HepG2 (cell line): ENCODE data around the gene NOX3. TPM values are rescaled to one million over a fixed set of nuclear protein-coding genes. Genes with fewer than 3 reads are reported as not detected.

ENCODE experiments used
- ARNTL ChIP-seq: sonication (generic); formaldehyde crosslinking; IDR thresholded peaks from 2 replicates; pipeline ENCODE4 v1.4.0; 2020; ENCODE audit warnings: mild to moderate bottlenecking, missing genetic modification reagents
- FOXP1 ChIP-seq, 2 experiments: fragments of 450-650 bp in 1 of 2; IDR thresholded peaks; 2 replicates each; pipeline ENCODE4 v1.6.1; 2017 to 2018; ENCODE audit warnings: antibody characterized with exemption in 1 of 2
- HCFC1 ChIP-seq: fragments of 150-350 bp; IDR thresholded peaks from 2 replicates; pipeline ENCODE4 v1.6.1; 2014; ENCODE audit warnings: low read depth, low read length
- HIVEP1 ChIP-seq: sonication (generic); formaldehyde crosslinking; IDR thresholded peaks from 2 replicates; pipeline ENCODE4 v1.4.0; 2020; ENCODE audit warnings: mild to moderate bottlenecking, missing genetic modification reagents
- MTA3 ChIP-seq: sonication (generic); formaldehyde crosslinking; IDR thresholded peaks from 2 replicates; pipeline ENCODE4 v1.4.0; 2020; ENCODE audit warnings: missing genetic modification reagents
- NBN ChIP-seq: fragments of 450-650 bp; conservative IDR thresholded peaks from 2 replicates; pipeline ENCODE4 v1.6.1; 2017
- RBFOX2 ChIP-seq: fragments of 200-400 bp; formaldehyde crosslinking; IDR thresholded peaks from 2 replicates; pipeline ENCODE4 v1.6.1; 2017; ENCODE audit warnings: low read depth, mild to moderate bottlenecking, low read length
- SPEN ChIP-seq: sonication (generic); formaldehyde crosslinking; IDR thresholded peaks from 2 replicates; pipeline ENCODE4 v1.5.1; 2020; ENCODE audit warnings: low read depth, mild to moderate bottlenecking, missing genetic modification reagents
- SRF ChIP-seq: IDR thresholded peaks from 2 replicates; pipeline ENCODE4 v1.6.1; 2011; ENCODE audit warnings: mild to moderate bottlenecking, low read depth, low read length, moderate library complexity
- YEATS2 ChIP-seq: sonication (generic); formaldehyde crosslinking; IDR thresholded peaks from 2 replicates; pipeline ENCODE4 v1.4.0; 2020; ENCODE audit warnings: missing genetic modification reagents, borderline replicate concordance
- ZNF562 ChIP-seq: sonication (generic); formaldehyde crosslinking; IDR thresholded peaks from 2 replicates; pipeline ENCODE4 v1.8.0; 2022; ENCODE audit warnings: missing genetic modification reagents, borderline replicate concordance
- ZNF883 ChIP-seq: sonication (generic); formaldehyde crosslinking; IDR thresholded peaks from 2 replicates; pipeline ENCODE4 v1.5.1; 2020; ENCODE audit warnings: mild to moderate bottlenecking, missing genetic modification reagents; ENCODE audit errors: not compliant biosample characterization
- ZSCAN21 ChIP-seq: sonication (generic); formaldehyde crosslinking; IDR thresholded peaks from 2 replicates; pipeline ENCODE4 v1.8.0; 2022; ENCODE audit warnings: mild to moderate bottlenecking, missing genetic modification reagents, moderate library complexity, borderline replicate concordance
- polyA plus RNA-seq, 8 experiments: library from polyadenylated mRNA; depleted of rRNA in 3 of 8; stranded (reverse) in 7 of 8; unstranded in 1 of 8; fragments of >200 nt; fragmentation: Illumina TruSeq in 4 of 8; extraction: Trizol in 4 of 8; gene quantifications; 2 replicates each; pipeline versions ENCODE4 v1.2.1 to v1.2.3, GENCODE V29; 2011 to 2016; ENCODE audit warnings: low read depth in 4 of 8, missing spikeins in 1 of 8, mixed read lengths in 1 of 8; ENCODE audit not compliant: insufficient read depth in 1 of 8
- total RNA-seq, 5 experiments: library from RNA; depleted of rRNA; stranded (reverse); fragments of >200 nt; fragmentation: Illumina TruSeq; extraction: Trizol; gene quantifications; 2 replicates each; pipeline ENCODE4 v1.2.3, GENCODE V29; 2016; ENCODE audit warnings: low read depth in 1 of 5
- TF ChIP-seq, protein P1 (sequence below): sonication (generic); formaldehyde crosslinking; IDR thresholded peaks from 2 replicates; pipeline ENCODE4 v1.5.0; 2020; ENCODE audit warnings: mild to moderate bottlenecking, missing genetic modification reagents, borderline replicate concordance
- TF ChIP-seq, protein P2 (sequence below): IDR thresholded peaks from 2 replicates; pipeline ENCODE4 v1.6.1; 2016; ENCODE audit warnings: low read depth
- TF ChIP-seq, protein P3 (sequence below): IDR thresholded peaks from 2 replicates; pipeline ENCODE4 v1.6.1; 2016; ENCODE audit warnings: control low read depth
- TF ChIP-seq, protein P4 (sequence below): sonication (generic); formaldehyde crosslinking; IDR thresholded peaks from 2 replicates; pipeline ENCODE4 v1.4.0; 2020; ENCODE audit warnings: missing genetic modification reagents; ENCODE audit errors: not compliant biosample characterization

The NOX3 gene
- total and polyA plus RNA-seq, 2 of the 13 experiments (the other 11 are each of a cell fraction or from before 2014, with no cell fraction given) = 0.09 to 0.18 TPM

DNA sequence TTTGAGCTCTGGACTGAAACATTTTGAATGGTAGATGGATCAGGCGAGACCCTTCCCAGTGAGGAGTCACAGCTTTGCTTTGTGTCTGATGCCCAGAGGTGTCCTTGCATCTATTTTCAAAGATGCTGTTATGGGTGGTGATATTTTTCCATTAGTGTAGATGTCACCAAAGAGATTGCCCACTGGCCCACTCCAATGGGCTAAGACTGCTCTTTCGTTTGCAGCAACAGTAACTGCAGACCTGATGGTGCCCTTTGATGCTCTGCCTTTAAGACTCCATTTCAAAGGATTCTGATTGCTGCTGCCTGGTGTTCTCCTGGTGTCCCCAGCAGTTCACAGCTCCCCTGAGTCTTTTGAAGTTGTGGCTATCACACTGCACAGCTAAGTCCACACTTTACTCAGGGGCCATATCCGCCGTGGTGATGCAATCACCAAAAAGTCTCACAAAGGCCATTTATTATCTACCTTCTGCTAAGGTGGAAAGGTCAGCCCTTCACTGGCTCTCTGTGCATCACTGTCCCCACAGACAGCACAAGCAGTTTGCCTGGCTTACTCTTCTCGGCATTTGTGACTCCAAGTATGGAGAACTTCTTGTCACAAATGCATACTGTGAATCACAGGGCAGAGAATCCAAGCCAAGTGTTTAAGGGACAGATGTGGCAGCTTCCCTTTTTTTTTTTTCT, 56.4 kb downstream of the NOX3 start (continued):
- TF ChIP-seq, protein P1, sequence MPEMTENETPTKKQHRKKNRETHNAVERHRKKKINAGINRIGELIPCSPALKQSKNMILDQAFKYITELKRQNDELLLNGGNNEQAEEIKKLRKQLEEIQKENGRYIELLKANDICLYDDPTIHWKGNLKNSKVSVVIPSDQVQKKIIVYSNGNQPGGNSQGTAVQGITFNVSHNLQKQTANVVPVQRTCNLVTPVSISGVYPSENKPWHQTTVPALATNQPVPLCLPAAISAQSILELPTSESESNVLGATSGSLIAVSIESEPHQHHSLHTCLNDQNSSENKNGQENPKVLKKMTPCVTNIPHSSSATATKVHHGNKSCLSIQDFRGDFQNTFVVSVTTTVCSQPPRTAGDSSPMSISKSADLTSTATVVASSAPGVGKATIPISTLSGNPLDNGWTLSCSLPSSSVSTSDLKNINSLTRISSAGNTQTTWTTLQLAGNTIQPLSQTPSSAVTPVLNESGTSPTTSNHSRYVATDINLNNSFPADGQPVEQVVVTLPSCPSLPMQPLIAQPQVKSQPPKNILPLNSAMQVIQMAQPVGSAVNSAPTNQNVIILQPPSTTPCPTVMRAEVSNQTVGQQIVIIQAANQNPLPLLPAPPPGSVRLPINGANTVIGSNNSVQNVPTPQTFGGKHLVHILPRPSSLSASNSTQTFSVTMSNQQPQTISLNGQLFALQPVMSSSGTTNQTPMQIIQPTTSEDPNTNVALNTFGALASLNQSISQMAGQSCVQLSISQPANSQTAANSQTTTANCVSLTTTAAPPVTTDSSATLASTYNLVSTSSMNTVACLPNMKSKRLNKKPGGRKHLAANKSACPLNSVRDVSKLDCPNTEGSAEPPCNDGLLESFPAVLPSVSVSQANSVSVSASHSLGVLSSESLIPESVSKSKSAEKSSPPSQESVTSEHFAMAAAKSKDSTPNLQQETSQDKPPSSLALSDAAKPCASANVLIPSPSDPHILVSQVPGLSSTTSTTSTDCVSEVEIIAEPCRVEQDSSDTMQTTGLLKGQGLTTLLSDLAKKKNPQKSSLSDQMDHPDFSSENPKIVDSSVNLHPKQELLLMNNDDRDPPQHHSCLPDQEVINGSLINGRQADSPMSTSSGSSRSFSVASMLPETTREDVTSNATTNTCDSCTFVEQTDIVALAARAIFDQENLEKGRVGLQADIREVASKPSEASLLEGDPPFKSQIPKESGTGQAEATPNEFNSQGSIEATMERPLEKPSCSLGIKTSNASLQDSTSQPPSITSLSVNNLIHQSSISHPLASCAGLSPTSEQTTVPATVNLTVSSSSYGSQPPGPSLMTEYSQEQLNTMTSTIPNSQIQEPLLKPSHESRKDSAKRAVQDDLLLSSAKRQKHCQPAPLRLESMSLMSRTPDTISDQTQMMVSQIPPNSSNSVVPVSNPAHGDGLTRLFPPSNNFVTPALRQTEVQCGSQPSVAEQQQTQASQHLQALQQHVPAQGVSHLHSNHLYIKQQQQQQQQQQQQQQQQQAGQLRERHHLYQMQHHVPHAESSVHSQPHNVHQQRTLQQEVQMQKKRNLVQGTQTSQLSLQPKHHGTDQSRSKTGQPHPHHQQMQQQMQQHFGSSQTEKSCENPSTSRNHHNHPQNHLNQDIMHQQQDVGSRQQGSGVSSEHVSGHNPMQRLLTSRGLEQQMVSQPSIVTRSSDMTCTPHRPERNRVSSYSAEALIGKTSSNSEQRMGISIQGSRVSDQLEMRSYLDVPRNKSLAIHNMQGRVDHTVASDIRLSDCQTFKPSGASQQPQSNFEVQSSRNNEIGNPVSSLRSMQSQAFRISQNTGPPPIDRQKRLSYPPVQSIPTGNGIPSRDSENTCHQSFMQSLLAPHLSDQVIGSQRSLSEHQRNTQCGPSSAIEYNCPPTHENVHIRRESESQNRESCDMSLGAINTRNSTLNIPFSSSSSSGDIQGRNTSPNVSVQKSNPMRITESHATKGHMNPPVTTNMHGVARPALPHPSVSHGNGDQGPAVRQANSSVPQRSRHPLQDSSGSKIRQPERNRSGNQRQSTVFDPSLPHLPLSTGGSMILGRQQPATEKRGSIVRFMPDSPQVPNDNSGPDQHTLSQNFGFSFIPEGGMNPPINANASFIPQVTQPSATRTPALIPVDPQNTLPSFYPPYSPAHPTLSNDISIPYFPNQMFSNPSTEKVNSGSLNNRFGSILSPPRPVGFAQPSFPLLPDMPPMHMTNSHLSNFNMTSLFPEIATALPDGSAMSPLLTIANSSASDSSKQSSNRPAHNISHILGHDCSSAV = no peak
- TF ChIP-seq ZNF562 = no peak
- no peak for TF ChIP-seq NBN
- no peak for TF ChIP-seq MTA3 (CRISPR knock-in tag)
- TF ChIP-seq HCFC1 = no peak
- peak; percentile 5; the same call in 1 of the 2 replicates for TF ChIP-seq SRF
- TF ChIP-seq, protein P2, sequence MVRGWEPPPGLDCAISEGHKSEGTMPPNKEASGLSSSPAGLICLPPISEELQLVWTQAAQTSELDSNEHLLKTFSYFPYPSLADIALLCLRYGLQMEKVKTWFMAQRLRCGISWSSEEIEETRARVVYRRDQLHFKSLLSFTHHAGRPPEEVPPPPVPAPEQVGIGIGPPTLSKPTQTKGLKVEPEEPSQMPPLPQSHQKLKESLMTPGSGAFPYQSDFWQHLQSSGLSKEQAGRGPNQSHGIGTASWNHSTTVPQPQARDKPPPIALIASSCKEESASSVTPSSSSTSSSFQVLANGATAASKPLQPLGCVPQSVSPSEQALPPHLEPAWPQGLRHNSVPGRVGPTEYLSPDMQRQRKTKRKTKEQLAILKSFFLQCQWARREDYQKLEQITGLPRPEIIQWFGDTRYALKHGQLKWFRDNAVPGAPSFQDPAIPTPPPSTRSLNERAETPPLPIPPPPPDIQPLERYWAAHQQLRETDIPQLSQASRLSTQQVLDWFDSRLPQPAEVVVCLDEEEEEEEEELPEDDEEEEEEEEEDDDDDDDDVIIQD (CRISPR knock-in tag) = peak; percentile 99
- peak; percentile 90 for TF ChIP-seq ARNTL (CRISPR knock-in tag)
- TF ChIP-seq HIVEP1 (CRISPR knock-in tag) = peak; percentile 80; the same call in 1 of the 2 replicates
- TF ChIP-seq FOXP1 (IDR thresholded peaks at IDR 0.05) = peak; percentile 43; the same call in 1 of the 2 replicates
- TF ChIP-seq FOXP1 (CRISPR knock-in tag; IDR thresholded peaks at IDR 0.05) = peak; percentile 97
- peak; percentile 84 for TF ChIP-seq RBFOX2
- peak; percentile 78; the same call in 1 of the 2 replicates for TF ChIP-seq SPEN (CRISPR knock-in tag)
- peak; percentile 94 for TF ChIP-seq ZSCAN21 (CRISPR knock-in tag)
- peak; percentile 75; the same call in 1 of the 2 replicates for TF ChIP-seq YEATS2 (CRISPR knock-in tag)
- TF ChIP-seq, protein P3, sequence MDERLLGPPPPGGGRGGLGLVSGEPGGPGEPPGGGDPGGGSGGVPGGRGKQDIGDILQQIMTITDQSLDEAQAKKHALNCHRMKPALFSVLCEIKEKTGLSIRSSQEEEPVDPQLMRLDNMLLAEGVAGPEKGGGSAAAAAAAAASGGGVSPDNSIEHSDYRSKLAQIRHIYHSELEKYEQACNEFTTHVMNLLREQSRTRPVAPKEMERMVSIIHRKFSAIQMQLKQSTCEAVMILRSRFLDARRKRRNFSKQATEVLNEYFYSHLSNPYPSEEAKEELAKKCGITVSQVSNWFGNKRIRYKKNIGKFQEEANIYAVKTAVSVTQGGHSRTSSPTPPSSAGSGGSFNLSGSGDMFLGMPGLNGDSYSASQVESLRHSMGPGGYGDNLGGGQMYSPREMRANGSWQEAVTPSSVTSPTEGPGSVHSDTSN (CRISPR knock-in tag) = peak; percentile 52; the same call in 1 of the 2 replicates
- TF ChIP-seq, protein P4, sequence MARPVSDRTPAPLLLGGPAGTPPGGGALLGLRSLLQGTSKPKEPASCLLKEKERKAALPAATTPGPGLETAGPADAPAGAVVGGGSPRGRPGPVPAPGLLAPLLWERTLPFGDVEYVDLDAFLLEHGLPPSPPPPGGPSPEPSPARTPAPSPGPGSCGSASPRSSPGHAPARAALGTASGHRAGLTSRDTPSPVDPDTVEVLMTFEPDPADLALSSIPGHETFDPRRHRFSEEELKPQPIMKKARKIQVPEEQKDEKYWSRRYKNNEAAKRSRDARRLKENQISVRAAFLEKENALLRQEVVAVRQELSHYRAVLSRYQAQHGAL = peak; percentile 87
- peak; percentile 68 for TF ChIP-seq ZNF883 (CRISPR knock-in tag)
